Colon (tissue), 2 donors: ENCODE data around the gene TRIM67.
"Not testable (repeated sequence)": the region's sequence is repeated elsewhere in the genome, so short reads cannot be mapped to it uniquely, and the experiment has no call there.

ENCODE experiments used
- FAIRE-seq: peaks from 2 replicates; lab custom pipeline; 2012; peaks lifted over from hg19 to GRCh38; lab: Jason Lieb, UNC
- donor health status: control.
- donor health status: control.

TRIM67 gene

DNA sequence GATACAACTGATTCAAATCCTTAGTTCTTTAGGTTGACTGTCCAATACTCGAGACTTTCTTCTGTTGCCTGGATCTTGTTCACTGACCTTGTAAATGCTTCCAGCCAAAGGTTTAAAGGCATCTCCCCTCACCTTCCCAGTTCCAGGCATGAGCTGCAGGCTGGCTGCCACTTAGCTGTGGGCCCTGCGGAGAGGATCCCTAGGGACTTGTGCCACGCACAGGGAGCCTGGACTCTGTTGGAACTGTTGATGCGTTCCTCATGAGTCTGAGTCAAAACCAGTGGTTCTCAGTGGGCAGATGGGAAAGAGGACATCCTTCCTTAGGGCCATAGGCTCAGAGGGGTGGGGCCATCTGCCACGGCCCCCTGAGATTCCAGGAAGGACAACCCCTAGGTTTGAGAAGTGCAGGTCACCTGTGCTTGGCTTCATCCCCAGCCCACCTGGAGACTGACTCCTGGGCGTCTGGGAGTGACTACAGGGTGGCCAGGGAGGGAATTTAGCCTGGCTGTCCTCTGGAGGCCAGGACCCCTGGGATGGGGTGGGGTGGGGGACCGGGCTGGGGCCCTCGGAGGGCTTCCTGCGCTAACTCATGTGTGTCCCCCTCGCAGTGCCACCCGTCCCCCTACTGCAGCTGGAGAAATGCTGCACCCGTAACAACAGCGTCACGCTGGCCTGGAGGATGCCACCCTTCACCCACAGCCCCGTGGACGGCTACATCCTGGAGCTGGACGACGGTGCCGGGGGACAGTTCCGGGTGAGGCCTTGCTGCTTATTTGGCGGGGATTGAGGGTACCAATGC, 41.6 kb downstream of the TRIM67 start:
- no peak for FAIRE-seq

DNA sequence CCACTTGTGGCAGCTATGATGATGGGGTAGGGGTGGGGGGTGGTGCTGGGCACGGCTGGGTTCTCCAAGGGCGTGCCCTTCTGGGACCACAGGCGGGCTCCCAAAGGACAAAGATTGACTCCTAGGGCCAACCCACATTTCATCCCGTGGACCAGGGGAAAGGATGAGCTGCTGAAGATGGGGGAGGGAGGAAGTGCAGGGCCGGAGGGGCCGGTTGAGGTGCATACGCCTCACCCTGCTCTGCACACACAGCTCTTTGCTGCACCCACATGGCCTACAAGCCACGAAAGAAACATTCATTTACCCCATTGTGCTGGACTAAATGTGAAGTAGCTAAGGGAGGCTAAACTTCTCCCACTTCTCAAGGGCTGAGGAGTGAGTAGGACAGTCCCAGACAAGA, 45.0 kb downstream of the TRIM67 start:
- FAIRE-seq, result no peak

DNA sequence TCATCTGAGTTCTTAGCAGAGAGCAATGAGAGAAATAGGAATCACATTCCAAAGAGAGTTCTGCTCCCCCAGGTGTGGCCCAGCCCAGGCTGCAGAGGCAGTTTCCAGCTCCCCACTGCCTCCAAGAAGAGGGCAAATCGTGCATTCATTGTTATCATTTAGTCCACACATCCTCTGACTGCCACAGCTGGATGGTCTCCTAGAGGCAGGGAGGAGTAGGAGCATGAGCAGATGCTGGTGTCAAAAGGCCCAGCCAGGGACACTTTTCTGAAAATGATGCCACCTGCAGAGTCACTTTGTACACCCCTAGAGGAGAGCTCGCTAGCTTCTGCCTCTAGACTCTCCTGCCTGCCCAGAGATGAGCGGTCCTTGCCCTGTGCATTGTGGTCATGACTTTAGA, 45.6 kb downstream of the TRIM67 start:
- no peak for FAIRE-seq

DNA sequence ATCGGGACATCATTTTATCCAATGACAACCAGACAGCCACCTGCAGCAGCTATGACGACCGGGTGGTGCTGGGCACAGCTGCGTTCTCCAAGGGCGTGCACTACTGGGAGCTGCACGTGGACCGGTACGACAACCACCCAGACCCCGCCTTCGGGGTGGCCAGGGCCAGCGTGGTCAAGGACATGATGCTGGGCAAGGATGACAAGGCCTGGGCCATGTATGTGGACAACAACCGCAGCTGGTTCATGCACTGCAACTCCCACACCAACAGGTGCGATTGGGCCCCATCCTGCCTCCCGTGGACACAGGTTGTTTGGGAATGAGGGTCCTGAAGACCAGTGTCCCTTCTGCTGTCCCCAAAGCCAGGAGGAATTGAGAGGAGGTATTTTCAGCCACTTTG, 47.1 kb downstream of the TRIM67 start:
- FAIRE-seq, result no peak

DNA sequence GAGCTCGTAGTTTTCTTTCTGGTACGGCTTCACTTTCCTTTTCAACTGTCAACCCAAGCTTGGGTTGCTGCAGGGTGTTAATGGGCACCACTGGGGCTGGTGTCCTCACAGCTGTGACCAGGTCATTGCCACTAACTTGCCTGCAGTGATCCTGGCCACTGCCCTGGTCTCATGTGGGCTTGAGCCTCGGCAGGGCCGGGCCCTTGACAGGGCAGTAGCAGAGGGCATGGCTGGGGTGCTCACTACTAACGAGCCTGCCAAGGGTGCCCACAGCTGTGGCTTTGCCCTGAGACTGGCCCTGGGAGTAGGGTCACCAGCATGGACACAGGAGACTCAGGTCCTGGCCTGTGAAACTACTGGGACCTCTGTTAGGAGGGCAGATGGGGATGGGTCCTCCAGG, 47.7 kb downstream of the TRIM67 start:
- no peak for FAIRE-seq

DNA sequence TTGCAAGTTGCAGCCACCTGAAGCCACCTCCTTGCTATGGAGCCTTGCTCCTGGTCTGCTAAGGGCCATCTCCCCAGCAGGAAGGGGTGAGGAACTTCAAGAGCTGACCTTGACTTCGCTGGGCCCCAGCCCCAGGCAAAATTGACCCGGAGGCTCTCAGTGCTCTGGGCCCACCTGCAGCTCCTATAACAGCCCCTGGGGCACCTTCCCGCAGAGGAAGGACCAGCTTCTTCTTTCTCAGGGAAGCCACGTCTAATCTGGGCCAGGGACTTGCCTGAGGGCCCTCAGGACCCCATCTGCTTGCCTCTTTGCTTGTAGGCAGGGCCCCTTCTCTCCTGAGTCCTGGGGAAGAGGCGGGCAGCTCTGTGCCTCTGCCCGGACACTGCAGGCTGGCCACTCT, 48.3 kb downstream of the TRIM67 start:
- FAIRE-seq, result no peak

DNA sequence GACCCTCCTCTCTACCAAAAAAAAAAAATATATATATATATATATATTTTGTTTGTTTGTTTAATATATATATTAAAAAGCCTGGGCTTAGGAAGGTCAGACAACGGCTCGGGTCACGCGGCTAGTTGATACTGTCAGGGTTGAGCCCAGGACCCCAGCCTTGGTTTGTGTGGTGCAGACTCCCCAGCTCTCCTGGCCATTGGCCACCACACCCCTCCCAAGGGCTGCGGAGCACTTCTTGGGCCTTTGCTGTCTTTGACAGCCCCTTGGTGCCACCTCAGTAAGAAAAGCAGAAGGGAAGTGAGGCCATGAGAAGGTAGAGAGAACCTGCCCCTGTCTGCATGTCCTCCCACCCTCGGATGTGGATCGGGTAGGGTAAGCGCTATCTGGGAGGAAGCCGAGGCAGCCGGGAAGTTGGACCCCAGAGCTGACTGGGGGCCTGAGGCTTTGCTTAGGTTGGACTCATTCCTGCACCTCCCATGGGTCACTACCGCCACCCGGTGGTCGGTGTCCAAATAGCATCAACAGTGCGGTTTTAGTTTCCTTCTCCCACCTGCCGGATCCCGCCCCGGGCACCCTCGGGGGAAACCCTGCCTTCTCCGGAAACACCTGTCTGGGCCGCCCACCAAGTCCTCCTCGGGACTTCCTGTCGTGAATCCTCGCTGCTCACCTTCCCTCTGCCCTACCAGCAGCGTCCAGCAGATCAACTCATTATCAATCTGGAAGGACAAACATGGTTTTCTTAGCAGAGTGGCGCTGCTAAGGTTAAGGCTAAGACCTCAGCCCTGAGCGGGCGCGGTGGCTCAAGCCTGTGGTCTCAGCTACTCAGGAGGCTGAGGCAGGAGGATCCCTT, 49.4 kb downstream of the TRIM67 start:
- no peak for FAIRE-seq

DNA sequence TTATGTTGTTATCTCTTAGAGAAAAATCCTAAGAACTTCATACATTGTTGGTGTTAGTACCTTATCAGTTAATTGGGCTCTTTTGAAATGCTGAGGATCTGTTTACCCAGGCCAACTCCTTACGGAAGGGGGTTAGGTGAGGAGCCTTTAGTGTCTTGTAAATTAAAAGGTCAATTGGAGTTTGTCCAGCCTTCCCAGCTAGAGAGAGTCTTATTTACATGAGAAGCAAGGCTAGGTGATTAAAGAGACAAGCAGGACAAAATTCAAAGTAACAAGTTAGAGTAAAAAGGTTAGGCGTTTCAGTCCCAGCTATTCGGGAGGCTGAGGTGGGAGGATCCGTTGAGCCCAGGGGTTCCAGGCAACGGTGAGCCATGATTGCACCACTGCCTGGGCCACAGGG, 50.4 kb downstream of the TRIM67 start:
- not testable (repeated sequence) for FAIRE-seq

DNA sequence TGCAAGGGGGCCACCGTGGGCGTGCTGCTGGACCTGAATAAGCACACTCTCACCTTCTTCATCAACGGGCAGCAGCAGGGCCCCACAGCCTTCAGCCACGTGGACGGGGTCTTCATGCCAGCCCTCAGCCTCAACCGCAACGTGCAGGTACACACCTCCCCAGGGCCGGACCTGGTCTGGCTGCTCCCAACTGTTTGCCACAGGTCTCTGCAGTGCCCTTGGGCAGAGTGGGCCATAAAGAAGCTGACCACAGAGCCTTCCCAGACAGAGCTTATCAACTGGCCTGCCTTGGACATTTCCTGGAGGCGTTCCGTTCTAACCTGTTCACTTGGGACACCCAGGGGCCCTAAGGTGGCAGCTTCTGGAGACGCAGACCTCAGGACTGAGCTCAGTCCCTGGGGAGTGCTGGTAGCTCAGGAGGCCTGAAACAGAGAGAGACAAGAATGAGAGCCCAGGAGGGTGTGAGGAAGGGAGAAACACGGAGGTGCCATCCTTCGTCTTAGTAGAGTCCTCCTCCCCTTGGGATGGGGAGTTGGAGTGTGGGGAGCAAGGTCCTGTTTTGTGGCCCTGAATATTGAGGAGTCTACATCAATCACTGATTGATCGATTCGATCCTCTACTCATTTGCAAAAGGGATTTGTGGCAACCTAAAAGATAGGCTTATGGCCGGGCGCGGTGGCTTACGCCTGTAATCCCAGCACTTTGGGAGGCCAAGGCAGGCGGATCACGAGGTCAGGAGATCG, 52.1 kb downstream of the TRIM67 start:
- no peak for FAIRE-seq

DNA sequence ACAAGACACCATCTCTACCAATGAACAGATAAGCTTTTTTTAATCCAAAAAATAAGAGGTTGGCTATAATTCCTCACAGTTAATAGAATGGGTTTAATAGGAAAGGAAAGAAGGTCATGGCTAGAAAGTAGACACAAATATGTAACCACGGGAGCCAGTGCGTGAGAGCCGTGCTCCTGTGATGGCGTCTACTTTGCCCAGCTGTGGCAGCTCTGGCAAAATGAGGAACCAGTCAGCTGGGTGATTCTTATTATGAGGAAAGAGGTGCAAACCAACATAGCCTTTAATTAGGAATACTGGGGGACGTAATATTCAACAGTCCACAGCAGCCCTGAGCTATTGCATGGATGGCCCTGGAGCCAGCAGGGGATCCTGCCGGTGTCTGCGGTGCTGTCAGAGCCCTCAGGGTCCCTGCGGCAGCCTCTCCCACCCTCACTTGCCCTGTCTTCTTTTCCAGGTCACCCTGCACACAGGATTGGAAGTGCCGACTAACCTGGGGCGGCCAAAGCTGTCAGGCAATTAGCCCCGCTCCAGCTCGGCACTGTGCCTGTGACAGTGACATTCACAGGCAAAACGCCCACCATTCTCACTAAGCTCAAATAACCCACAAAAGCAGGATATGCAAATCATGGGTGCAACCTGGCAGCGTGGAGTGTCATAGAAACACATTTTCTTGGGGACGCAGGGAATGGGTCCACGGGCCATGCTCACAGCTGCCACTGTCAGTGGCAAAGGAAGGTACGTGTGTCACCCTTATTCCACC, 53.2 kb downstream of the TRIM67 start:
- no peak for FAIRE-seq

DNA sequence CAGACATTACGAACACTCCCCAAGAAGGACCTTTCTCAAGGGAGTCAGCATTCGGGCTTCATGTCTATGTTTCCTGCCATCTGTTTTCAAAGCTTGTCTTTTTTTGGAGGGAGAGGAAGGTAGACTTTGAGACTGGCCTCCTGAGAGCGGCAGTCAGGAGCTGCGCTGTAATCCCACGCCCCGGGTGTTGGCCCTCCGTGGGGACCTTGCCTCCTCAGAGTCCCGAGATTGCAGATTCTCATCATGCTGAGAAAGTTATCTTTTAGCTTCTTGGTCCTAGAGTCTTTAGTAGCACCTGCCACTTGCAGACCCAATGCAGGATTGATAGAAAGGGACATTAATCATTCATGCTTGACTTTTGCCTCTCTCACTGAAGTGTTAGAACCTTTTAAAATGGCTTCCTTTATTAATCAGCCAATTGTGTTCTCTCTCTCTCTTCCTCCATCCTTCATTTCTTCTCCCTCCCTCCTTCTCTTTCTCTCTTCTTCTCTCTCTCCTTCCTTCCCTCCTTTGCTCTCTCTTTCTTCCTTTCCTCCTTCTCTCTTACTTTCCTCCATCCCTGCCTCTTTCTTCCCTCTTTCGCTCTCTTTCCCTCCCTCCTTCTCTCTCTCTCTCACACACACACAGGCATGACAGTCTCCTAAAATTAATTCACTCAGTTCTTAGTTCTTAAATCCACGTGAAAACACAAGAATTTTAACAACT, 54.0 kb downstream of the TRIM67 start:
- no peak for FAIRE-seq

DNA sequence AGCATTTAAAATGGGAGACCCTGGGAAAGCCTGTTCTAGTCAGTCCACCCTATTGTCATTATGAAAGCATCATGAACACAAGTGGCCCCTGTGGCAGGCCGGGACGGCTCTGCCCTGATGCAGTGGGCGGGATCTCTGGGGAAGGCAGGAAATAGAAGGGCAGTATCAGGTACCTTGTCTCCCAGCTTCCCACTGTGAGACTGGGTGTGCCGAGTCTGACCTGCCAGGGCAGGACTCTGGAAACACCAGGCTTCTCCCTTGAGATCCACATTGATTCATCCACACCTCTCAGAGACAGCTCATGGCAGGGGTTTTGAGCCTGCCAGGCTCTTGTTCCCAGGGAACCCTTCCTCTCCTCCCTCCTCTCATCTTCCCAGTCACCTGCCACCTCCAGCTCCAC, 54.6 kb downstream of the TRIM67 start:
- FAIRE-seq, result no peak

DNA sequence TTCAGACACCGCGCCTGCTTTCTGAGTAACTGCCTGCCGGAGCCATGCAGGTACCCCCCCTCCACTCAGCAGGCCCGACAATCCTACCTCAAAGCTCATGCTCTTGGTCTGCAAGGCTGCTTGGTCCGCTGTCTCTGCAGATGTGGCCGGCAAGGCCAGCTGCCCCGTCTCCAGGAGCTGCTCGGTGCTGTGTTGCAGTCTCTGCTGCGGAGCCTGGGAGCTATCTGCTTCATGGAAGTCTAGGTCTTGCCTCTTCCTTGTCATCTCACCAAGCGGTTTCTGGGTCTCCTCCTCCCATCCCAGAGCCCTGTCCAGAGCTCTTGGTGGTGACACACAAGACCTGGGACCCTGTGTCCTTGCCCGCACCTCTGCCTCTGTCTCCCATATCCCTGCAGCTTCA, 55.2 kb downstream of the TRIM67 start:
- no peak for FAIRE-seq

DNA sequence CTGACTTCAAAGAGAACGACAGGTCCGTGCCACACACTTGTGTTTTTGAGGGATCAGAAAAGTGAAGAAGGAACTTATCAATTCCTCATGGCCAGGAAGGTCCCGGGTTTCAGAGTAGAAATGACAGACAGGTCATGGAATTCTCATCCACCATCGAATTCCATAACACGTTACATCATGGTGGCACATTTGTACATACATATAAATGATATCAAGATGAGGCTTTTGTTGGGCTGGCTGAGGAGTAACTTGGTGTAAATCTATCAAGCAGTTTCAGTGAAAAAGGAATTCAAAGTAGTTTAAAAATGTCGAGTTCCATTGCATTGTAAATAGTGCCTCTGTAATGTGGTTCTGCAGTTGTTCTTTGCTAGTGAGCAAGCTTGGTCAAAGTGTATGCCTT, 56.2 kb downstream of the TRIM67 start:
- no peak for FAIRE-seq

DNA sequence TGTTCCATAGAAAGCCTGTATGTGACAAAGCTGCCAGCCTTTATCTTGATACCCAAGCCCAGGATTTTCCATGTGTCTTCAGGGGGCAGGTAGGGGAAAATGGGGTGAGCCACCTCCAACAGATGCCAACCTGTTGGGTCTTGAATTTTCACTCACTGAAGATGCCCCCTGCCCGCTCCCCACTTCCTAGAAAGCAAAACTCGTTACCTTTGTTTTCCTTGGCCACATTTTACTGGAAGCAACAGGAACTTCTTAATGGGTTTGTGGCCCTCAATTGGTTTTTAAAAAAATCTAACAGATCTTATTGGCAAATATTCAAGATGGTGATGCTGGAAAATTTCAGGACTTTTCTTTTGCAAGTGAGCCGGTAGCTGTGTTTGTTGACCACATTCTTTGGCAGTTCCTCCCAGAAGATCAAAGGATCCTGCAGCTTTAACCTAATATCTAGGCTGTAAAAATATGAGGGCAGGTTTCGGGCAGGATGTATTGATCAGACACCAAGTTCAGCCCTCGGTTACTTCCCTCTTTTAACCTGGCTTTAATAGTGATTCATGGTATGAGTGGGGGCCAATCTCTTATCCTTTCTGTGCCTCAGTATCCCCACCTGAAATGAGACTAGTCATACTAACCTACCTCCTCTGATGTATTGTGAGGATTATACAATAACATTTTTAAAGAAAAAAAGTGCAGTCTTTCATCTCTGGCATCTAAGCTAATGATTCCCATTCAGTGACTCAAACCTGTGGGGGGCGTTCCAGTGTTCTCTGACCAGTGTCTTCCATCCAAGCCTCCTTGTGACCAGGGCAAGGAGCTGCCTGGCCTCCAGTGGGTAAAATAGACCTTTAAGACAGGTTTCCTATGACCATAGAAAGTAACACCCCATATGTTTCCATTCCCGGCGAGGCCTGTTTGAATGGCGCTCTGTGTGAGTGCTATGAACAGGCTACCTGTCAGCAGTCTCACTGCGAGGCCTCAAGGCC, 57.9 kb downstream of the TRIM67 start:
- FAIRE-seq, result no peak

DNA sequence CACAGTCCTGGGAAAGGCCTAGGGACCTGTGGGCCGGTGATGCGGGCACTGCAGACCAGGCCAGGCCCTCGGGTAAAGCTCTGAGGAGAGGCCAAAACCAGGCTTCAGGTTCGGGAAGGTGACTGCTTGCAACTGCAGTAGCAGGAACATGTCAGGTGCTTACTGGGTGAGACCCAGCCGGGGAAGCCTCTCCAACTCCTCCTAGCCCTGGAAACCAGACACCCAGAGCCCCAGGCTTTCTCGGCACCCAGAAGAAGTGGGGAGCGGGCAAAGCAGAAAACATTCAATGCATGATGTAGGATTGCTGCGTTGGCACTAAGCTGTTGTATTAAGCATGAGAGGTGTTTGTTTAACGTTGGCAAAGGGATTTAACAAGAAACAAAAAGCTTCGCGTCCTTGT, 58.9 kb downstream of the TRIM67 start:
- FAIRE-seq, result no peak

DNA sequence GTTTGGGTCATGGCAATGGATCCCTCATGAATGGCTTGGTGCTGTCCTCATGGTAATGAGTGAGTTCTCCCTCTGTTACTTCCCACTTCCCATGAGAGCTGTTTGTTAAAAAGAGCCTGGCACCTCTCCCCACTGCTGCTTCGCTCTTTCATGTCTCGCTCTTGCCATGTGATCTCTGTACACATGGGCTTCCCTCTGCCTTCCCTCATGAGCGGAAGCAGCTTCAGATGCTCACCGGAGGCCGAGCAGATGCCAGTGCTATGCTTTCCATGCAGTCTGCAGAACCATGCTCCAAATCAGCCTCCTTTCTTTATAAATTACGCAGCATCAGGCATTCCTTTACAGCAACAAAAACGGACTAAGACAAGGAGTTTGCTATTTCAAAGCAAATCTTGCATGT, 64.3 kb downstream of the TRIM67 start:
- no peak for FAIRE-seq

DNA sequence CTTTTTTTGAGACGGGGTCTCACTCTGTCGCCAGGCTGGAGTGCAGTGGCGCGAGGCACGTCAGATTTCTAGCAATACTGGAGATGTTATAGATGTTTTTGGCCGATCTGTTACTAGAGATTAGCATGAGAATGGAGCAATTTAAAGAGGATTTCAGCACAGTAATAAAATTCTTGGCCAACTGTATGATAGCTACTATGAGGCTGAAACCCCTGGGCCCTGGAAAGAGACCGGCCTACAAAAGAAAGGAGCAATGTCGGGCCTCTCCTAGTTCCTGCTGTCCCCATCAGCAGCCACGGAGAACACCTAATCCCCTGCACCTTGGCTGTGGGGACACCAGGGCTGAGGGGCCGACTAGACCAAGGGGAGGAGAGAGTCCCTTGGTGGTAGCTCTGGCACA, 69.7 kb downstream of the TRIM67 start:
- FAIRE-seq, result no peak

DNA sequence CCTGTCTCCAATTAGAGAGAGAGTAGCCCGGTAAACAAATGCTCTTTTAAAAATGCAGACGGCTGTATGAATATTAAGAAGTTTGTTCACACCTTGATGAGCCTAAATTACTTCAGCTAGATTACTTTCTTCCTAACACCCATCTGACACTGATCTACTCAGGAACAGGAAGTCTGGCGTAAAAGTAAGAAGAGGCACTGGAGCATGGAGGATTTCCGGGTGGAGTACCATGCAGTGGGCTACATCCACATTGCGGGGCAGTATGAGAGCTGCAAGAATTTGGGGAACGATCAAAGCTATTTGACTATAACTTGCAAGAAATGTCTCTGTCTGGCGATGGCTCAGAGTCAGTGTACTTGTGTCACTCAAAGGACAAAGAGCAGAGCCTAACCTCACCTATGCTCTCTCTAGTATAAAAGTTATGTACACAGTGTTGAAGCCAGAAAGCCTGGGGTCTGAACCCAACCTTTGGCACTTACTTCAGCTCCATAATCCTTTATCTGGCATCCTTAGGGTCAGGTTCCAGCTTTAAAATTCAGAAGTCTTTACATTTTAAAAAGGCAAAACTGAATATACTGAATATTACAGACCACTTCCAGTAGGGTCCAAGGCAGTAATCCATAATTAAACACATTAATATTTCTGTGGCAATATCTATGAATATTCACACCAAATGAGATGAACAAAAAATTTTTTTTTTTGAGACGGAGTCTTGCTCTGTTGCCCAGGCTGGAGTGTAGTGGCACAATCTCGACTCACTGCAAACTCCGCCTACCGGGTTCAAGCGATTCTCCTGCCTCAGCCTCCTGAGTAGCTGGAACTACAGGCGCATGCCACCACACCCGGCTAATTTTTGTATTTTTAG, 71.2 kb downstream of the TRIM67 start:
- no peak for FAIRE-seq
